Activated naive CD4-positive, alpha-beta T cell treated with anti-CD3 and anti-CD28 coated beads, Interleukin-2, amount 50 U/mL, for 24 hours (primary cell): ENCODE data around the gene AK4.

Experiments
- H3K27ac Mint-ChIP-seq: one replicate; pipeline ENCODE4 v1.8.0; 2021; ENCODE audit warnings: mild to moderate bottlenecking, mixed read lengths
- H3K27me3 Mint-ChIP-seq: one replicate; pipeline ENCODE4 v1.8.0; 2021; ENCODE audit warnings: mixed read lengths
- H3K36me3 Mint-ChIP-seq: one replicate; pipeline ENCODE4 v1.8.0; 2021; ENCODE audit warnings: mixed read lengths
- H3K4me1 Mint-ChIP-seq: one replicate; pipeline ENCODE4 v1.8.0; 2021; ENCODE audit warnings: mixed read lengths
- H3K4me3 Mint-ChIP-seq: one replicate; pipeline ENCODE4 v1.8.0; 2021; ENCODE audit warnings: mild to moderate bottlenecking, mixed read lengths
- H3K9me3 Mint-ChIP-seq: one replicate; pipeline ENCODE4 v1.8.0; 2021; ENCODE audit warnings: mixed read lengths

Gene AK4

GRCh38 chr1:65180977-65181376 is 33.0 kb downstream of the AK4 start:
- no peaks in the 10 kb centered on the region for H3K36me3 Mint-ChIP-seq
- H3K9me3 Mint-ChIP-seq: no peaks in the 10 kb centered on the region

GRCh38 chr1:65182658-65183268 is 34.8 kb downstream of the AK4 start:
- Mint-ChIP-seq H3K9me3 (no peaks in the 10 kb centered on the region), H3K27ac (no peak overlapping the region), H3K4me1 (no peaks in the 10 kb centered on the region), H3K27me3 (no peaks in the 10 kb centered on the region), H3K4me3 (no peak overlapping the region), H3K36me3 (no peaks in the 10 kb centered on the region)

More at GRCh38 chr1:65180977-65181376, 33.0 kb downstream of the AK4 start:
- H3K4me1 Mint-ChIP-seq: no peaks in the 10 kb centered on the region
- no peak overlapping the region for H3K27ac Mint-ChIP-seq
- H3K27me3 Mint-ChIP-seq: no peaks in the 10 kb centered on the region
- H3K4me3 Mint-ChIP-seq: no peak overlapping the region

GRCh38 chr1:65189576-65190115 is 41.6 kb downstream of the AK4 start:
- Mint-ChIP-seq H3K27me3 (peaks cover 4% of the 10 kb centered on the region), H3K36me3 (no peaks in the 10 kb centered on the region), H3K4me1 (no peaks in the 10 kb centered on the region), H3K27ac (no peak overlapping the region), H3K9me3 (no peaks in the 10 kb centered on the region), H3K4me3 (no peak overlapping the region)

- Mint-ChIP-seq H3K27ac (no peak overlapping the region), H3K4me1 (no peaks in the 10 kb centered on the region), H3K36me3 (no peaks in the 10 kb centered on the region), H3K27me3 (peaks cover 4% of the 10 kb centered on the region), H3K4me3 (no peak overlapping the region), H3K9me3 (no peaks in the 10 kb centered on the region)
These were observed 42.2 kb downstream of the AK4 start for GRCh38 chr1:65190229-65190628.

- no peaks in the 10 kb centered on the region for H3K36me3 Mint-ChIP-seq
- H3K9me3 Mint-ChIP-seq: no peaks in the 10 kb centered on the region
- no peak overlapping the region for H3K4me3 Mint-ChIP-seq
- H3K4me1 Mint-ChIP-seq: no peaks in the 10 kb centered on the region
- H3K27ac Mint-ChIP-seq: no peak overlapping the region
- H3K27me3 Mint-ChIP-seq: peaks cover 3% of the 10 kb centered on the region
These were observed 45.2 kb downstream of the AK4 start for GRCh38 chr1:65193129-65193695.

GRCh38 chr1:65195495-65196417 is 47.8 kb downstream of the AK4 start:
- no peaks in the 10 kb centered on the region for H3K9me3 Mint-ChIP-seq
- no peaks in the 10 kb centered on the region for H3K4me1 Mint-ChIP-seq
- no peak overlapping the region for H3K4me3 Mint-ChIP-seq
- H3K36me3 Mint-ChIP-seq: no peaks in the 10 kb centered on the region
- no peak overlapping the region for H3K27ac Mint-ChIP-seq
- H3K27me3 Mint-ChIP-seq: peaks cover 3% of the 10 kb centered on the region

GRCh38 chr1:65196926-65197325 is 48.9 kb downstream of the AK4 start:
- H3K4me3 Mint-ChIP-seq: no peak overlapping the region
- H3K4me1 Mint-ChIP-seq: no peaks in the 10 kb centered on the region
- no peak overlapping the region for H3K27ac Mint-ChIP-seq
- H3K36me3 Mint-ChIP-seq: no peaks in the 10 kb centered on the region
- H3K9me3 Mint-ChIP-seq: no peaks in the 10 kb centered on the region
- H3K27me3 Mint-ChIP-seq: peaks cover 8% of the 10 kb centered on the region

GRCh38 chr1:65197636-65198035 is 49.6 kb downstream of the AK4 start:
- no peak overlapping the region for H3K27ac Mint-ChIP-seq
- no peaks in the 10 kb centered on the region for H3K9me3 Mint-ChIP-seq
- H3K4me3 Mint-ChIP-seq: no peak overlapping the region
- no peaks in the 10 kb centered on the region for H3K4me1 Mint-ChIP-seq
- no peaks in the 10 kb centered on the region for H3K36me3 Mint-ChIP-seq
- peaks cover 5% of the 10 kb centered on the region for H3K27me3 Mint-ChIP-seq

- Mint-ChIP-seq H3K4me1 (no peaks in the 10 kb centered on the region), H3K36me3 (no peaks in the 10 kb centered on the region), H3K4me3 (no peak overlapping the region), H3K27me3 (peaks cover 5% of the 10 kb centered on the region), H3K27ac (no peak overlapping the region), H3K9me3 (no peaks in the 10 kb centered on the region)
These were observed 50.1 kb downstream of the AK4 start for GRCh38 chr1:65198096-65198495.

- Mint-ChIP-seq H3K36me3 (no peaks in the 10 kb centered on the region), H3K4me1 (no peaks in the 10 kb centered on the region)
These were observed 52.4 kb downstream of the AK4 start for GRCh38 chr1:65200411-65200810.

GRCh38 chr1:65206836-65207235 is 58.8 kb downstream of the AK4 start:
- no peaks in the 10 kb centered on the region for H3K27me3 Mint-ChIP-seq
- no peak overlapping the region for H3K4me3 Mint-ChIP-seq
- H3K36me3 Mint-ChIP-seq: no peaks in the 10 kb centered on the region
- H3K4me1 Mint-ChIP-seq: no peaks in the 10 kb centered on the region
- H3K27ac Mint-ChIP-seq: no peak overlapping the region
- H3K9me3 Mint-ChIP-seq: no peaks in the 10 kb centered on the region

More at GRCh38 chr1:65200411-65200810, 52.4 kb downstream of the AK4 start:
- Mint-ChIP-seq H3K9me3 (no peaks in the 10 kb centered on the region), H3K4me3 (no peak overlapping the region), H3K27me3 (peaks cover 5% of the 10 kb centered on the region), H3K27ac (no peak overlapping the region)

GRCh38 chr1:65207317-65207716 is 59.3 kb downstream of the AK4 start:
- H3K4me1 Mint-ChIP-seq: no peaks in the 10 kb centered on the region
- H3K4me3 Mint-ChIP-seq: no peak overlapping the region
- H3K9me3 Mint-ChIP-seq: no peaks in the 10 kb centered on the region
- H3K36me3 Mint-ChIP-seq: no peaks in the 10 kb centered on the region
- H3K27me3 Mint-ChIP-seq: no peaks in the 10 kb centered on the region
- H3K27ac Mint-ChIP-seq: no peak overlapping the region

GRCh38 chr1:65208563-65208973 is 60.6 kb downstream of the AK4 start:
- Mint-ChIP-seq H3K9me3 (no peaks in the 10 kb centered on the region), H3K4me3 (no peak overlapping the region), H3K27ac (no peak overlapping the region), H3K4me1 (no peaks in the 10 kb centered on the region), H3K36me3 (no peaks in the 10 kb centered on the region), H3K27me3 (no peaks in the 10 kb centered on the region)

GRCh38 chr1:65209005-65209885 is 61.2 kb downstream of the AK4 start:
- Mint-ChIP-seq H3K27me3 (no peaks in the 10 kb centered on the region), H3K4me1 (no peaks in the 10 kb centered on the region), H3K4me3 (no peak overlapping the region), H3K27ac (no peak overlapping the region), H3K9me3 (no peaks in the 10 kb centered on the region), H3K36me3 (no peaks in the 10 kb centered on the region)

- Mint-ChIP-seq H3K36me3 (no peaks in the 10 kb centered on the region), H3K4me3 (no peak overlapping the region), H3K9me3 (no peaks in the 10 kb centered on the region), H3K27me3 (no peaks in the 10 kb centered on the region), H3K27ac (no peak overlapping the region), H3K4me1 (no peaks in the 10 kb centered on the region)
These were observed 62.3 kb downstream of the AK4 start for GRCh38 chr1:65210325-65210724.
